HFFc6 (cell line): Measurements from ENCODE around the gene NDUFA5. TPM values are rescaled to one million over a fixed set of nuclear protein-coding genes. Genes with fewer than 3 reads are reported as not detected.

ENCODE experiments used
- DNase-seq: peaks from one replicate; pipeline ENCODE4 v3.0.0-alpha.2; 2018
- H3K27ac Mint-ChIP-seq: 2 replicates; pipeline ENCODE4 v1.8.0; 2020; ENCODE audit warnings: mild to moderate bottlenecking, mixed read lengths
- H3K27me3 Mint-ChIP-seq: 2 replicates; pipeline ENCODE4 v1.8.0; 2021; ENCODE audit warnings: mild to moderate bottlenecking, moderate library complexity, mixed read lengths; ENCODE audit not compliant: insufficient read depth
- H3K36me3 Mint-ChIP-seq: 2 replicates; pipeline ENCODE4 v1.8.0; 2021; ENCODE audit warnings: low read depth, mixed read lengths
- H3K4me1 Mint-ChIP-seq: 2 replicates; pipeline ENCODE4 v1.8.0; 2020; ENCODE audit warnings: low read depth, mixed read lengths
- H3K4me3 Mint-ChIP-seq: 2 replicates; pipeline ENCODE4 v1.8.0; 2020; ENCODE audit warnings: mild to moderate bottlenecking, moderate library complexity, mixed read lengths
- H3K9me3 Mint-ChIP-seq: 2 replicates; pipeline ENCODE4 v1.8.0; 2020; ENCODE audit warnings: mild to moderate bottlenecking, mixed read lengths
- total RNA-seq, 6 experiments: library from RNA; stranded (reverse); fragmentation: NEBNext Ultra II Directional; extraction: Animal tissue kit (Norgen Biotek cat#: 25700); gene quantifications; 2 replicates in 1 of 6; 3 replicates in 5 of 6; pipeline ENCODE4 v1.2.3, GENCODE V29; 2021
- TF ChIP-seq, protein P1 (sequence below): fragments of 200-600 bp; sonication (generic); IDR thresholded peaks from 2 replicates; pipeline ENCODE4 v1.5.0; 2021; ENCODE audit warnings: antibody characterized with exemption, mild to moderate bottlenecking

NDUFA5 gene
- total RNA-seq, 6 experiments from 2014 or later = 46.1 to 52.7 (median 49.7) TPM

DNA sequence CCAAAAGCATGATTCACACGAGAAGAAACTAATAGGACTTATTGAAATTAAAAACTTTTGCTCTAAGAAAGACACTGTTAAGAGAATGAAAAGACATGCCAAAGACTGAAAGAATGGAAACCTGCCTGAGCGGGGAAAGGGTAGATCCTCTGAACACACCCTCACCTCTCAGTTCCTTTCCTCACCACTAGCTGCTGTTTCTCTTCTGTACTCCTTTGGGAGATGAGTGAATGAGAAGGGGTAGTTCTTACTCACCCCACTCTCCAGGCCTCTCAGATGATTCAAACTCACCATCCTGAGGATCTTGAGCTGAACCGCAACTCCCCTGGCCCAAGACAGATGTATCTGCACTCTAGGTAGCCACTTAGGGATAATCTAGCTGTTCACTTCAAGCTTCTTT lies 65.1 kb downstream of the NDUFA5 start:
- no peaks in the 10 kb centered on the region for H3K9me3 Mint-ChIP-seq
- no peak for DNase-seq
- H3K27ac Mint-ChIP-seq = no peak overlapping the region
- H3K36me3 Mint-ChIP-seq = no peaks in the 10 kb centered on the region
- no peaks in the 10 kb centered on the region for H3K4me1 Mint-ChIP-seq
- TF ChIP-seq, protein P1, sequence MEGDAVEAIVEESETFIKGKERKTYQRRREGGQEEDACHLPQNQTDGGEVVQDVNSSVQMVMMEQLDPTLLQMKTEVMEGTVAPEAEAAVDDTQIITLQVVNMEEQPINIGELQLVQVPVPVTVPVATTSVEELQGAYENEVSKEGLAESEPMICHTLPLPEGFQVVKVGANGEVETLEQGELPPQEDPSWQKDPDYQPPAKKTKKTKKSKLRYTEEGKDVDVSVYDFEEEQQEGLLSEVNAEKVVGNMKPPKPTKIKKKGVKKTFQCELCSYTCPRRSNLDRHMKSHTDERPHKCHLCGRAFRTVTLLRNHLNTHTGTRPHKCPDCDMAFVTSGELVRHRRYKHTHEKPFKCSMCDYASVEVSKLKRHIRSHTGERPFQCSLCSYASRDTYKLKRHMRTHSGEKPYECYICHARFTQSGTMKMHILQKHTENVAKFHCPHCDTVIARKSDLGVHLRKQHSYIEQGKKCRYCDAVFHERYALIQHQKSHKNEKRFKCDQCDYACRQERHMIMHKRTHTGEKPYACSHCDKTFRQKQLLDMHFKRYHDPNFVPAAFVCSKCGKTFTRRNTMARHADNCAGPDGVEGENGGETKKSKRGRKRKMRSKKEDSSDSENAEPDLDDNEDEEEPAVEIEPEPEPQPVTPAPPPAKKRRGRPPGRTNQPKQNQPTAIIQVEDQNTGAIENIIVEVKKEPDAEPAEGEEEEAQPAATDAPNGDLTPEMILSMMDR = no peak; the same call in 1 of the 2 replicates
- peaks cover 2% of the 10 kb centered on the region; the same call in 1 of the 2 replicates for H3K27me3 Mint-ChIP-seq
- no peak overlapping the region for H3K4me3 Mint-ChIP-seq

Other genes starting within 250 kb of the NDUFA5 start
- under 1 TPM in 3 of 6 experiments, not detected in 3; 0.05 to 0.19 (median 0.12) TPM for gene IQUB, start 23.2 kb downstream of the NDUFA5 start, total RNA-seq
- gene ASB15, start 44.0 kb upstream of the NDUFA5 start, total RNA-seq = not detected
- not detected for gene LMOD2, start 98.0 kb upstream of the NDUFA5 start, total RNA-seq
- 10 to 100 TPM; 22.7 to 27.6 (median 26.5) TPM for gene WASL, start 191.2 kb upstream of the NDUFA5 start, total RNA-seq